ENCODE data around the gene HTD2.

The HTD2 gene

DNA sequence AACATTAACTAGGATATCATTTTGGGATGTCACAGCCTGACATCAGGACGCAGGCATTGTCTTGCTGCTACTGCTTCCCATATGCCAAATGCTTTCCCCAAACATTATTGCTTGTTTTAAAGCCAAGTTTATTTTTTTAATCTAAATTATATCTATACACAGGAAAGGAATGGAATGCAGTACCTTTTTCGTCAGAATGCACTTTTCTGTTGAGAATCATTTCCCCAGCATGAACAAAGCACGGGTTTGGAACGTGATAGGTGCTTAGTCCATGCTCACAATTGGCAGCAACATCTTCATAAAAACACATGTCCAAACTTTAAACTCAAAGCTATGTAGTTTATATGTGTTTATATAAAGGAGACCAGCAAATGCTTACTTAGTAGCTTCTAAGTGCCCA is 52.5 kb downstream of the HTD2 start:
- no peak for DNase-seq (ENCODE audit: low spot score)

DNA sequence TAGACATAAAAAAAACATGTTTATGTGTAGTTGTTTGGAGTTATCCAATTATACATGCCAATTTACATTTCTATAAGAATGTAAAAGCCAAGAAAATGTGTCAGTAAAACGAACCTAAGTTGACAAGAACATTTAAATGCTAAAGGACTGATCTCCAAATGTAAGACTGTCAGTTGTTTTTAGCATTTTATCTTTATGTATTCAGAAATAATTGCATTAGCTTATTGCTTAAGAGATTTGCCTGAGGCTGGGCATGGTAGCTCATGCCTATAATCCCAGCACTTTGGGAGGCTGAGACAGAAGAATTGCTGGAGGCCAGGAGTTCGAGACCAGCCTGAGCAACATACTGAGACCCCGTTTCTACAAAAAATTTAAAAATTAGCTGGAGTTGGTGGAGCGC is 53.3 kb downstream of the HTD2 start:
- no peak for DNase-seq (ENCODE audit: low spot score)

DNA sequence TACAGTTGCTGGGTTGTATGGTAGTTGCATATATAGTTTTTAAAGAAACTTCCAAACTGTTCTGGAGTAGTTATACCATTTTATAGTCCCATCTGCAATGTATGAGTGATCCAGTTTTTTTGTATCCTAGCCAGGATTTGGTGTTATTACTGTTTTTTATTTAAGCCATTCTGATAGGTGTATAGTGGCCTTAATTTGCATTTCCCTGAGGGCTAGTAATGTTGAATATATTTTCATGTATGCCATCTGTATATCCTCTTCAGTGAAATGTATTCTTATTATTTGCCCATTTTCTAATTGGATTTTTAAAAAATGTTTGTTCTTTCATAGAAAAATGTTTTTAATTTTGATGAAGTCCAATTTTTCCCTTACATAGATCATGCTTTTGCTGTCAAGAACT is 55.5 kb downstream of the HTD2 start:
- DNase-seq (ENCODE audit: low spot score) = no peak

DNA sequence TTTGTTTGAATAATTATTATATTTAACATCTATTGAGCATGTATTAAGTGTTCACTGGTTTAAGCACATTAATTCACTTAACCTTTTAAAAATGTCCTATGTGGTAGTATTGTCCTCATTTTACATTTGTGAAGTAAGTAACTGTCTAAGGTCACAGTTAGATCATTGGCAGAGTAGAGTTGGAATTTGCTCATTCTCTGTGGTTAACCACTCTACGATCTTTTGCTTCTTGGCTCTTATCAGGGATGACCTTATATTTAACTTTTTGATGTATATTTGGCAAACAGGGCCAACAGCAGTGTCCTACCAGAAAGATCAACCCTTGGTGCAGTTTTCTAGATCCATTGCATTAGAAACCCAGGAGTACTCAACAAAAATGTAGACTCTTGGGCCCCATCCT is 60.4 kb downstream of the HTD2 start:
- no peak for DNase-seq (ENCODE audit: low spot score)

DNA sequence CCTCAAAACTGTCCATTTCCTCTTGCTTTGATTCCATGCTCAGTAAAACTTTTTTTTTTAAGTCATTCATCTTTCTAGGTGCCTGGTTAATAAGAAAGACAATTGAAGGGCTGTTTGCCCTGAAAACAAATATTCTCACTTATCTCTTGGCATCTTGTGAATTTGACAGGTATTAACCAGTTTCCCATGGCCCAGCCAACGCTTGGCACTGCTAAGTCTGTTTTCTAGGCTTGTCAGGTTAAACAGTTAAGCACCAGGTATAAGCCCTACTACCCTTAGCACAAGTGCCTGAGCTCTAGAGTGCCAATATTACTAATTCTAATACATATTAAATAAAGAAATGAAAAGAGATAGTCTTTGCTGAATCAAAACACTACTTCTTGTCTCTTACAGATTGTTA is 62.7 kb downstream of the HTD2 start:
- DNase-seq (ENCODE audit: low spot score) = no peak

All from SW480 (cell line).